Coronary artery (tissue), 2 donors: ENCODE data around the gene LITAFD.

ENCODE experiments used
- DNase-seq: peaks from one replicate; pipeline ENCODE4 v3.0.0-alpha.2; 2017; ENCODE audit warnings: low spot score
- H3K27ac ChIP-seq, 2 donors: fragments of 200-600 bp; sonication (generic); one replicate each; pipeline ENCODE4 v1.5.1; 2016 to 2019
- H3K4me3 ChIP-seq: fragments of 200-600 bp; sonication (generic); 2 replicates; pipeline ENCODE4 v1.5.1; 2016; ENCODE audit warnings: mild to moderate bottlenecking, moderate library complexity
- CTCF ChIP-seq: fragments of 200-600 bp; sonication (generic); IDR thresholded peaks from one replicate; pipeline ENCODE4 v1.5.1; 2019; ENCODE audit warnings: antibody characterized with exemption

LITAFD gene

DNA sequence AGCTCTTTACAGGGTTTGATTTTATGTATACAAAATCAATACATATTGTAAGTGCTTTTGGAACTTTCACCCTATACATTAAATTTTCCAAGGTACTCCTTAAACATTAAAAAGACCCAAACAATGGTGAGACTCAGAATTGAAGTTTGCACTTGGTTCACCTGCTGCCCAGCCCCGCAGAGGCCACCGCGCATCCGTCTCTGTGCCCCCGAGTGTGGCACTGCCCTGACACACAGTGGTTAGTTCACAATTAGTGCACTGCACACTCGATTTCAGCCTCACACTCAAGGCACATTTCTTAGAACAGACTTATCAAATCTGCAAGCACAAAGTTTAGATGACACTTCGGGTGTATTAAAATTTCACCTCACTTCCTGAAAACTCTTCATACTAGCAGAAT lies 43.3 kb downstream of the LITAFD start:
- H3K4me3 ChIP-seq, result no peak overlapping the region
- no peak for DNase-seq
- no peak overlapping the region for H3K27ac ChIP-seq
- TF ChIP-seq CTCF, result no peak

DNA sequence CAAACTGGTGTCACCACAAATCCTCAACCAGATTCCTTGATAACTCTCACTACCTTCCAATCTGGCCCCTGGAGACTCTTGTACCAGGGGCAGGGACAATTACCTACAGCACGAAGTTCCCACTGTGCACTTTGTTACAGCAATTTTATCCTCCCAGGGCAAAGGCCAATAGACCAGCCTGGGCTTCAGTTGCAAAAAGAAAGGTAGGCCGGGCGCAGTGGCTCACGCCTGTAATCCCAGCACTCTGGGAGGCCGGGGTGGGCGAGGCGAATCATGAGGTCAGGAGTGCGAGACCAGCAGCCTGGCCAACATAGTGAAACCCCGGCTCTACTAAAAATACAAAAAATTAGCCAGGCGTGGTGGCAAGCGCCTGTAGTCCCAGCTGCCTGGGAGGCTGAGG lies 44.7 kb downstream of the LITAFD start:
- no peak for DNase-seq
- TF ChIP-seq CTCF, result no peak
- Histone ChIP-seq H3K27ac (no peak overlapping the region), H3K4me3 (no peak overlapping the region)

DNA sequence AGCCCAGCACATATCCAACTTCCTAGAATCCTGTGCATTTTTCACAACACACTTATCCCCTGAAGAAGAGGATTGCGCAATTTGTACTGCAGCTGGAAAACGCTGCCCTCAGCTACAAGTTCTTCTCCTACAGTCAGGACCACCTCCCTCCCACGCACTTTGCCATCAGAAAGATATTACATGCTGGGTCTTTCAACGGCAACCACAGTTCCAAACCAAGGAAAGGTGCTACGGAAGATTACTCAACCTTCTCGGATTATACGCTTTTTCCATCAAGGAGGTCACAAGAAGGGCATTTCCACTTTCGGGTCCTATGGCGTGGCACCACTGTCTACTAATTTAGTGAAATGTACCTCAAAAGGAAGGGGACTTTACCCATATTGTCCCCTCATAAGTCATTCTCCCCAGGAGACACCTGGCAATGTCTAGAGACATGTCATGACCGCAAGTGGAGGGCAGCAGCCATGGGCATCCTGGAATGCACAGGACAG lies 46.4 kb downstream of the LITAFD start:
- TF ChIP-seq CTCF, result no peak
- DNase-seq, result no peak
- Histone ChIP-seq H3K4me3 (no peak overlapping the region), H3K27ac (no peak overlapping the region)

DNA sequence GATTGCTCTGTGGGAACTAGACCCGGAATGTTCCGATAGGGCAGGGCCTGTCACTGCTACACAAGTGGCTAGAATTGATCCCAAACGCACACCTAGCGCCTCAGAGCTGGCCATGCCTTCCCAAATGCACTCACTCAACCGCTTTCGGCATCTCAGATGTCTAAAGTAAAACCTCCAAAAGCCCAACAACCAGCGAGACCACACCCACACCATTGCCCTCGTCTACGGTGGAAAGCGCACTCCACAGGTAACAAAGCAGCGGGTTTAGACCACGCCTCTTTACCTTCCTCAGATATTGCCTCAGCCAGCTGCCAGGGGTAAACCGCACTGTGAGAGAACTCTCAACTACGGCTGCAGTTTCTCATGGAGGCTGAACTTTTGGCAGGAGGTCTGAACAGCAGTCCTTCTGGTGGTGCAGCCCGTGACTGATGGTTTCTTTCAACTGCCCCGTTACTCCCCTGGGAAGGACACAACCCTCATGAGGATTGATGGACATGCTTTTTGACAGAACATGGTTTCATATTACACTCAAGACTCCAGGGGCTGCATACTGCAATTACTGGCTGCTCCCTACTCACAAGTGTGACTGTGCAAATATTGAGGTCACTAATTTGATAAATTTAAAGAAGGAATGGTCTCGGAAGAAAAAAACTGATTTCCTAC lies 47.1 kb downstream of the LITAFD start:
- TF ChIP-seq CTCF, result no peak
- H3K4me3 ChIP-seq, result no peak overlapping the region
- no peak for DNase-seq
- no peak overlapping the region for H3K27ac ChIP-seq

- TF ChIP-seq CTCF, result no peak
- H3K27ac ChIP-seq, result no peak overlapping the region
- H3K4me3 ChIP-seq, result no peak overlapping the region
- DNase-seq, result no peak
These were observed 49.7 kb downstream of the LITAFD start for GRCh38 chr16:8931859-8932258.

DNA sequence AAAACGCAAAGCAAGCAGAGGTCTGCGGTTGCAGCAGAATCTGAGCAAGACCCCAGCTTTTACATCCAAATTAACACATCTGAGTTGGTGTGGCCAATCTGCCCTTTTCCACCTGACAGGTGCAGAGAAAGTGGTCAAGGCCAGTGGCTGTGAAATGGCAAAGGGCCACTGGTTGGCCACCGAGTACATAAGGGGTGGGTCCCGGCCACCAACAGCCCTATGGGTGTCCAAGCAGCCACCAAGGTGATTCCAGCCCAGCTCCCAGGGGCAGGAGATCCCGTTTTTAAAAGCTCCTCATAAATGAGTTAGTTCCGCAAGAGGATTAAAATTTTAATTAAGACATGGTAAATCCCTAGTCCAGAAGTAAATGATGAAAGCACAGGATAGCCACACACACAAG lies 52.5 kb downstream of the LITAFD start:
- TF ChIP-seq CTCF, result no peak
- no peak for DNase-seq
- no peak overlapping the region for H3K4me3 ChIP-seq
- no peak overlapping the region for H3K27ac ChIP-seq
